ENCODE data around the gene CATSPERD. TPM values are rescaled to one million over a fixed set of nuclear protein-coding genes. Genes with fewer than 3 reads are reported as not detected.

Gene CATSPERD
- polyA plus RNA-seq, 3 donors: not detected

DNA sequence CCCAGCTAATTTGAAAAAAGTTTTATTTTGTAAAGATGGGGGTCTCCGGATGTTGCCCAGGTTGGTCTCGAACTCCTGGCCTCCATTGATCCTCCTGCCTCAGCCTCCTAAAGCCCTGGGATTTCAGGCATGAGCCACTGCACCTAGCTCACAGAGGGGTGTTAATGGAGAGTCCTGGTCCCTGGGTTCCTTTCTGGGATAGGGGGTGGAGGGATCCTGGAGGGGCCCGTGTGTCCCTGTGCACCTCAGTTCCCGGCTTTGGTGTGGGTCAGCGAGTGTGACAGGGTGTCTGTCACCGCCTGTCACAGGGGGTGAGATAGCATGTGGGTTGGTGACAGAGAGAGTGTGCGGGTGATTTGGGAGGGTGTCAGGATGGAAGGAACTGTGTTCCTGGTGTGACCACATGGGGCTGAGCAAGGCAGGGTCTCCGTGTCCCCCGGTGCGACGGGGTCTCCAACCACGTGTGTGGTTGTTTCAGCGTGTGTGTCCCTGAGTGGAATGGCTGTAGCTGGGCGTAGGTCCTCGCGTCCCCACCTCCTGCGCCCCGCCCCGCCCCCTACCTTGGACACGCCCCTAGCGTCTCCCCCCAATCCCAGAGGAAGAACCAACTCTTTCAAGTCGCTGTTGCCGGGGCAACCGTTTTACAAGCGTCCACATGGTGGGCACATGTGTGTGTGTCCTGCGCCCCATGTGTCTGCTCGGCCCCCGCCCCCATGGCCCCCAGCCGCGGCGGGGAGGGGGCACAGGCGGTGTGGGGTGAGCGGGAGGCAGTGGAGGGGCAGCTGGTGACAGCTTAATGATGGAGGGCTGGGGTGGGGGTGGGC, 81.6 kb downstream of the CATSPERD start:
- Mint-ChIP-seq H3K4me1 (peaks cover 21% of the 10 kb centered on the region), H3K9me3 (peaks cover 0 to 24% (median 12%) of the 10 kb centered on the region in 7 donors), H3K27ac (peak overlapping the region in 2 of 7 donors; percentile 15 to 42), H3K36me3 (peaks cover 2 to 6% of the 10 kb centered on the region in 2 donors), H3K4me3 (peak overlapping the region in 1 of 2 donors; percentile 86), H3K27me3 (ENCODE audit: low read depth in 3 of 3) (peaks cover 65 to 85% (median 80%) of the 10 kb centered on the region in 3 donors)
- H3K27ac ChIP-seq (ENCODE audit: low read depth in 1 of 2, low read length in 2 of 2): no peak overlapping the region
- no peaks in the 10 kb centered on the region for H4K20me1 ChIP-seq (ENCODE audit: insufficient read depth, low read length)
- no peaks in the 10 kb centered on the region for H3K79me2 ChIP-seq (ENCODE audit: insufficient read depth, low read length)
- H3K9me3 ChIP-seq (replicated peaks in 1 of 2; ENCODE audit: control insufficient read depth in 1 of 2, insufficient read depth in 1 of 2, low read length in 2 of 2): peaks cover 10 to 16% of the 10 kb centered on the region in 2 donors
- peaks cover 15 to 16% of the 10 kb centered on the region in 2 donors for H3K4me1 ChIP-seq (ENCODE audit: control insufficient read depth in 1 of 2, insufficient read depth in 2 of 2, low read length in 2 of 2)
- DNase-seq: no peak
- peak overlapping the region; percentile 21 for H2AFZ ChIP-seq (ENCODE audit: insufficient read depth, low read depth, low read length, poor library complexity, severe bottlenecking)
- H3K36me3 ChIP-seq (replicated peaks in 1 of 2; ENCODE audit: control insufficient read depth in 1 of 2, insufficient read depth in 2 of 2, low read length in 2 of 2): no peaks in the 10 kb centered on the region
- TF ChIP-seq, protein P1, sequence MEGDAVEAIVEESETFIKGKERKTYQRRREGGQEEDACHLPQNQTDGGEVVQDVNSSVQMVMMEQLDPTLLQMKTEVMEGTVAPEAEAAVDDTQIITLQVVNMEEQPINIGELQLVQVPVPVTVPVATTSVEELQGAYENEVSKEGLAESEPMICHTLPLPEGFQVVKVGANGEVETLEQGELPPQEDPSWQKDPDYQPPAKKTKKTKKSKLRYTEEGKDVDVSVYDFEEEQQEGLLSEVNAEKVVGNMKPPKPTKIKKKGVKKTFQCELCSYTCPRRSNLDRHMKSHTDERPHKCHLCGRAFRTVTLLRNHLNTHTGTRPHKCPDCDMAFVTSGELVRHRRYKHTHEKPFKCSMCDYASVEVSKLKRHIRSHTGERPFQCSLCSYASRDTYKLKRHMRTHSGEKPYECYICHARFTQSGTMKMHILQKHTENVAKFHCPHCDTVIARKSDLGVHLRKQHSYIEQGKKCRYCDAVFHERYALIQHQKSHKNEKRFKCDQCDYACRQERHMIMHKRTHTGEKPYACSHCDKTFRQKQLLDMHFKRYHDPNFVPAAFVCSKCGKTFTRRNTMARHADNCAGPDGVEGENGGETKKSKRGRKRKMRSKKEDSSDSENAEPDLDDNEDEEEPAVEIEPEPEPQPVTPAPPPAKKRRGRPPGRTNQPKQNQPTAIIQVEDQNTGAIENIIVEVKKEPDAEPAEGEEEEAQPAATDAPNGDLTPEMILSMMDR (IDR thresholded peaks at IDR 0.05): no peak
- no peak overlapping the region for H3K4me2 ChIP-seq (replicated peaks; ENCODE audit: extremely low read depth, low read length, poor library complexity, severe bottlenecking)
- H3K4me3 ChIP-seq (replicated peaks in 1 of 3; ENCODE audit: low read depth in 2 of 3, low read length in 3 of 3): no peak overlapping the region
- intact Hi-C loops (cut with micrococcal nuclease): loop anchor here (5.0 to 10.0 kb wide), 2 partner anchors 220 to 223 kb away; no protein-coding TSS in a partner anchor
- no peak overlapping the region for H3K9ac ChIP-seq (ENCODE audit: insufficient read depth, low read length, poor library complexity, severe bottlenecking)
- WGBS (ENCODE audit: insufficient coverage): 14% methylated on average over 25 of the region's 33 CpGs
- H3K27me3 ChIP-seq (ENCODE audit: control insufficient read depth in 2 of 2, insufficient read depth in 2 of 2, low read length in 2 of 2): peaks cover 10 to 53% of the 10 kb centered on the region in 2 donors

DNA sequence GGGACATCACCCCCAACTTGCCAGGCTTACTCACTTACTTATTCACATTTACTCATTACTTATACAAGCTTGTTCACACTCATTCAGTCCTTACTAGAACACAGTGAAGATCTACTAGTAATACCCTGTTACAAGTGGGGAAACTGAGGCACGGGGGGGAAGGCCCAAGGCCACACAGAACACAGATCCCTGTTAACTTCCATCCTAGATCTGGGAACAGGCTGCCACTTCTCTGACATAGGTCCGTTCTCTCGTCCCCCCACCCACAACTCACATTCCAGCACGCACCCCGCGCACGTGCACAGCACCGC, 83.0 kb downstream of the CATSPERD start:
- WGBS (ENCODE audit: insufficient coverage): 17% methylated on average over 8 of the region's 8 CpGs
- Histone ChIP-seq H4K20me1 (ENCODE audit: insufficient read depth, low read length) (no peaks in the 10 kb centered on the region), H3K36me3 (replicated peaks in 1 of 2; ENCODE audit: control insufficient read depth in 1 of 2, insufficient read depth in 2 of 2, low read length in 2 of 2) (no peaks in the 10 kb centered on the region), H2AFZ (ENCODE audit: insufficient read depth, low read depth, low read length, poor library complexity, severe bottlenecking) (peak overlapping the region; percentile 74), H3K4me1 (ENCODE audit: control insufficient read depth in 1 of 2, insufficient read depth in 2 of 2, low read length in 2 of 2) (peaks cover 15 to 16% of the 10 kb centered on the region in 2 donors), H3K4me3 (replicated peaks in 1 of 3; ENCODE audit: low read depth in 2 of 3, low read length in 3 of 3) (peak overlapping the region in 2 of 3 experiments; percentile 27 to 67), H3K9me3 (replicated peaks in 1 of 2; ENCODE audit: control insufficient read depth in 1 of 2, insufficient read depth in 1 of 2, low read length in 2 of 2) (peaks cover 10 to 17% of the 10 kb centered on the region in 2 donors), H3K27me3 (ENCODE audit: control insufficient read depth in 2 of 2, insufficient read depth in 2 of 2, low read length in 2 of 2) (peaks cover 10 to 55% of the 10 kb centered on the region in 2 donors), H3K9ac (ENCODE audit: insufficient read depth, low read length, poor library complexity, severe bottlenecking) (no peak overlapping the region), H3K4me2 (replicated peaks; ENCODE audit: extremely low read depth, low read length, poor library complexity, severe bottlenecking) (peak overlapping the region; percentile 77), H3K27ac (ENCODE audit: low read depth in 1 of 2, low read length in 2 of 2) (no peak overlapping the region), H3K79me2 (ENCODE audit: insufficient read depth, low read length) (no peaks in the 10 kb centered on the region)
- Mint-ChIP-seq H3K27me3 (ENCODE audit: low read depth in 3 of 3) (peaks cover 69 to 87% (median 79%) of the 10 kb centered on the region in 3 donors), H3K36me3 (peaks cover 2 to 6% of the 10 kb centered on the region in 2 donors), H3K27ac (no peak overlapping the region), H3K4me1 (peaks cover 21% of the 10 kb centered on the region), H3K4me3 (peak overlapping the region; percentile 43 to 86), H3K9me3 (peaks cover 0 to 25% (median 13%) of the 10 kb centered on the region in 7 donors)
- intact Hi-C loops (cut with micrococcal nuclease): loop anchor here (5.0 to 10.0 kb wide), 2 partner anchors 219 to 221 kb away; no protein-coding TSS in a partner anchor
- TF ChIP-seq, protein P1 (IDR thresholded peaks at IDR 0.05): no peak
- DNase-seq: no peak
